H9 (cell line): ENCODE measurements around the gene HLA-F. TPM values are rescaled to one million over a fixed set of nuclear protein-coding genes. Genes with fewer than 3 reads are reported as not detected.

Source experiments
- DNase-seq: peaks from one replicate; pipeline ENCODE4 v3.0.0-alpha.2; 2017
- H2AFZ ChIP-seq: one replicate; pipeline ENCODE4 v1.6.1; 2013; ENCODE audit warnings: mild to moderate bottlenecking, low read length, control low read depth, moderate library complexity
- H2AK5ac ChIP-seq: 2 replicates; pipeline ENCODE4 v1.6.1; 2013; ENCODE audit warnings: low read length, control low read depth, mixed read lengths; ENCODE audit not compliant: insufficient read length
- H2BK120ac ChIP-seq: one replicate; pipeline ENCODE4 v1.6.1; 2013; ENCODE audit warnings: low read depth, mild to moderate bottlenecking, low read length, control low read depth, inconsistent platforms; ENCODE audit not compliant: poor library complexity, severe bottlenecking
- H2BK12ac ChIP-seq: 2 replicates; pipeline ENCODE4 v1.6.1; 2013; ENCODE audit warnings: low read length, control low read depth, mixed read lengths, low read depth; ENCODE audit not compliant: insufficient read length
- H2BK15ac ChIP-seq: 2 replicates; pipeline ENCODE4 v1.6.1; 2013; ENCODE audit warnings: low read depth, low read length, control low read depth
- H2BK20ac ChIP-seq: one replicate; pipeline ENCODE4 v1.6.1; 2013; ENCODE audit warnings: low read depth, mild to moderate bottlenecking, low read length, control low read depth, inconsistent platforms; ENCODE audit not compliant: poor library complexity, severe bottlenecking
- H2BK5ac ChIP-seq: 2 replicates; pipeline ENCODE4 v1.6.1; 2013; ENCODE audit warnings: low read length, control low read depth, mixed read lengths; ENCODE audit not compliant: insufficient read length
- H3K14ac ChIP-seq: 2 replicates; pipeline ENCODE4 v1.6.1; 2013; ENCODE audit warnings: low read length, control low read depth; ENCODE audit not compliant: insufficient read depth
- H3K18ac ChIP-seq: 2 replicates; pipeline ENCODE4 v1.6.1; 2013; ENCODE audit warnings: low read depth, mild to moderate bottlenecking, mixed read lengths, low read length, control low read depth; ENCODE audit not compliant: insufficient read length
- H3K23ac ChIP-seq: 2 replicates; pipeline ENCODE4 v1.6.1; 2013; ENCODE audit warnings: low read length, control low read depth, mixed read lengths, low read depth; ENCODE audit not compliant: insufficient read length
- H3K23me2 ChIP-seq: 2 replicates; pipeline ENCODE4 v1.6.1; 2013; ENCODE audit warnings: low read depth, mild to moderate bottlenecking, mixed read lengths, low read length, control low read depth; ENCODE audit not compliant: insufficient read length, poor library complexity, severe bottlenecking
- H3K27ac ChIP-seq: 2 replicates; pipeline ENCODE4 v1.5.1; 2013; ENCODE audit warnings: low read length, control low read depth, mixed read lengths, low read depth; ENCODE audit not compliant: insufficient read length
- H3K27me3 ChIP-seq: 2 replicates; pipeline ENCODE4 v1.6.1; 2013; ENCODE audit warnings: low read length, control low read depth, inconsistent platforms; ENCODE audit not compliant: insufficient read depth
- H3K4ac ChIP-seq: 2 replicates; pipeline ENCODE4 v1.6.1; 2013; ENCODE audit warnings: low read depth, mild to moderate bottlenecking, control low read depth, inconsistent platforms, low read length, moderate library complexity
- H3K4me1 ChIP-seq: 2 replicates; pipeline ENCODE4 v1.6.1; 2013; ENCODE audit warnings: low read length, control low read depth, inconsistent platforms; ENCODE audit not compliant: insufficient read depth
- H3K4me2 ChIP-seq: 2 replicates; pipeline ENCODE4 v1.6.1; 2013; ENCODE audit warnings: low read length, control low read depth, mixed read lengths; ENCODE audit not compliant: insufficient read length, insufficient read depth
- H3K56ac ChIP-seq: 2 replicates; pipeline ENCODE4 v1.6.1; 2013; ENCODE audit warnings: low read depth, mild to moderate bottlenecking, mixed read lengths, low read length, control low read depth; ENCODE audit not compliant: insufficient read length
- H3K79me1 ChIP-seq: 2 replicates; pipeline ENCODE4 v1.6.1; 2013; ENCODE audit warnings: low read depth, mild to moderate bottlenecking, moderate library complexity, low read length, control low read depth, inconsistent platforms; ENCODE audit not compliant: insufficient read depth, poor library complexity, severe bottlenecking
- H3K79me2 ChIP-seq: 2 replicates; pipeline ENCODE4 v1.6.1; 2013; ENCODE audit warnings: low read length, control low read depth, inconsistent platforms; ENCODE audit not compliant: insufficient read depth
- H3K9ac ChIP-seq: 2 replicates; pipeline ENCODE4 v1.6.1; 2013; ENCODE audit warnings: low read length, control low read depth, mixed read lengths; ENCODE audit not compliant: insufficient read length; ENCODE audit errors: extremely low read depth
- H3K9me3 ChIP-seq: one replicate; pipeline ENCODE4 v1.6.1; 2013; ENCODE audit warnings: low read depth, low read length, inconsistent platforms; ENCODE audit not compliant: control insufficient read depth
- H3T11ph ChIP-seq: one replicate; pipeline ENCODE4 v1.6.1; 2013; ENCODE audit warnings: mild to moderate bottlenecking, low read length, control low read depth, inconsistent platforms
- H4K20me1 ChIP-seq: one replicate; pipeline ENCODE4 v1.6.1; 2013; ENCODE audit not compliant: control insufficient read depth, insufficient read length, insufficient read depth
- H4K5ac ChIP-seq: 2 replicates; pipeline ENCODE4 v1.6.1; 2013; ENCODE audit warnings: low read depth, mild to moderate bottlenecking, mixed read lengths, low read length, control low read depth; ENCODE audit not compliant: insufficient read length
- H4K8ac ChIP-seq: replicated peaks from 2 replicates; pipeline ENCODE4 v1.6.1; 2013; ENCODE audit warnings: low read length, control low read depth, mixed read lengths, low read depth; ENCODE audit not compliant: insufficient read length
- H4K91ac ChIP-seq: 2 replicates; pipeline ENCODE4 v1.6.1; 2013; ENCODE audit warnings: low read depth, mild to moderate bottlenecking, moderate library complexity, mixed read lengths, low read length, control low read depth; ENCODE audit not compliant: insufficient read length
- H3K27ac Mint-ChIP-seq, 3 experiments: 2 replicates in 2 of 3; 3 replicates in 1 of 3; pipeline ENCODE4 v1.8.0; 2020 to 2021; ENCODE audit warnings: mixed read lengths in 3 of 3, mild to moderate bottlenecking in 1 of 3, moderate library complexity in 1 of 3
- H3K27me3 Mint-ChIP-seq: 2 replicates; pipeline ENCODE4 v1.8.0; 2021; ENCODE audit warnings: low read depth, mild to moderate bottlenecking, moderate library complexity, mixed read lengths
- H3K36me3 Mint-ChIP-seq, 3 experiments: 2 replicates in 2 of 3; 3 replicates in 1 of 3; pipeline ENCODE4 v1.8.0; 2020 to 2021; ENCODE audit warnings: low read depth in 3 of 3, mixed read lengths in 3 of 3; ENCODE audit not compliant: insufficient read depth in 1 of 3
- H3K4me1 Mint-ChIP-seq, 2 experiments: 2 replicates each; pipeline ENCODE4 v1.8.0; 2020; ENCODE audit warnings: mixed read lengths in 2 of 2
- H3K4me3 Mint-ChIP-seq, 2 experiments: 2 replicates in 1 of 2; 3 replicates in 1 of 2; pipeline ENCODE4 v1.8.0; 2020 to 2021; ENCODE audit warnings: mild to moderate bottlenecking in 2 of 2, mixed read lengths in 2 of 2, moderate library complexity in 1 of 2
- H3K9me3 Mint-ChIP-seq, 2 experiments: 2 replicates in 1 of 2; 3 replicates in 1 of 2; pipeline ENCODE4 v1.8.0; 2020; ENCODE audit warnings: mild to moderate bottlenecking in 2 of 2, mixed read lengths in 2 of 2, moderate library complexity in 1 of 2
- WGBS: extraction: QIAGEN DNeasy Blood & Tissue Kit; methylation state at CpG from one replicate; pipeline ENCODE4 v1.1.7; 2013; ENCODE audit warnings: missing lambda C conversion rate, low lambda C conversion rate, mixed read lengths; ENCODE audit not compliant: insufficient read length; ENCODE audit errors: extremely low coverage; 5-methylcytosine and 5-hydroxymethylcytosine counted together
- total RNA-seq: library from RNA; stranded (reverse); gene quantifications from 2 replicates; pipeline ENCODE4 v1.2.1, GENCODE V29; 2021
- TF ChIP-seq, protein P1 (sequence below): fragments of 200-600 bp; sonication (generic); conservative IDR thresholded peaks from 3 replicates; pipeline ENCODE4 v1.8.0; 2021; ENCODE audit warnings: antibody characterized with exemption, mild to moderate bottlenecking

The HLA-F gene
- total RNA-seq, 1 experiment from 2014 or later: 7.4 TPM

- no CpG with 5 or more reads among the region's 6 CpGs for WGBS
- Histone ChIP-seq H3K79me1 (no peaks in the 10 kb centered on the region), H4K20me1 (no peaks in the 10 kb centered on the region), H3K4me2 (no peak overlapping the region), H3K27ac (no peak overlapping the region), H3K9ac (no peak overlapping the region), H3K18ac (no peak overlapping the region), H4K91ac (no peak overlapping the region), H3K9me3 (no peaks in the 10 kb centered on the region), H3K27me3 (peaks cover 2% of the 10 kb centered on the region; the same call in 1 of the 2 replicates), H4K8ac (no peak overlapping the region), H2BK5ac (no peak overlapping the region), H2AK5ac (no peak overlapping the region), H2AFZ (no peak overlapping the region), H4K5ac (no peak overlapping the region), H2BK20ac (no peak overlapping the region), H2BK15ac (no peak overlapping the region), H3K14ac (no peak overlapping the region), H3K23me2 (no peaks in the 10 kb centered on the region), H3K4ac (no peak overlapping the region), H3K56ac (no peak overlapping the region), H3K79me2 (no peaks in the 10 kb centered on the region), H3T11ph (no peak overlapping the region), H3K4me1 (no peaks in the 10 kb centered on the region), H2BK120ac (no peak overlapping the region), H2BK12ac (no peak overlapping the region), H3K23ac (no peak overlapping the region)
- TF ChIP-seq, protein P1, sequence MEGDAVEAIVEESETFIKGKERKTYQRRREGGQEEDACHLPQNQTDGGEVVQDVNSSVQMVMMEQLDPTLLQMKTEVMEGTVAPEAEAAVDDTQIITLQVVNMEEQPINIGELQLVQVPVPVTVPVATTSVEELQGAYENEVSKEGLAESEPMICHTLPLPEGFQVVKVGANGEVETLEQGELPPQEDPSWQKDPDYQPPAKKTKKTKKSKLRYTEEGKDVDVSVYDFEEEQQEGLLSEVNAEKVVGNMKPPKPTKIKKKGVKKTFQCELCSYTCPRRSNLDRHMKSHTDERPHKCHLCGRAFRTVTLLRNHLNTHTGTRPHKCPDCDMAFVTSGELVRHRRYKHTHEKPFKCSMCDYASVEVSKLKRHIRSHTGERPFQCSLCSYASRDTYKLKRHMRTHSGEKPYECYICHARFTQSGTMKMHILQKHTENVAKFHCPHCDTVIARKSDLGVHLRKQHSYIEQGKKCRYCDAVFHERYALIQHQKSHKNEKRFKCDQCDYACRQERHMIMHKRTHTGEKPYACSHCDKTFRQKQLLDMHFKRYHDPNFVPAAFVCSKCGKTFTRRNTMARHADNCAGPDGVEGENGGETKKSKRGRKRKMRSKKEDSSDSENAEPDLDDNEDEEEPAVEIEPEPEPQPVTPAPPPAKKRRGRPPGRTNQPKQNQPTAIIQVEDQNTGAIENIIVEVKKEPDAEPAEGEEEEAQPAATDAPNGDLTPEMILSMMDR: no peak
- Mint-ChIP-seq H3K27ac (no peak overlapping the region), H3K9me3 (no peaks in the 10 kb centered on the region), H3K27me3 (peaks cover 29% of the 10 kb centered on the region), H3K36me3 (peaks cover 0 to 3% (median 2%) of the 10 kb centered on the region in 3 experiments; a peak in 3 of 7 replicates), H3K4me1 (peaks cover 2 to 5% of the 10 kb centered on the region in 2 experiments; a peak in 2 of 4 replicates), H3K4me3 (no peak overlapping the region)
- DNase-seq: no peak
These were observed 6.6 kb downstream of the HLA-F start for GRCh38 chr6:29729774-29730328.
